Stimulated activated CD4-positive, alpha-beta T cell treated with anti-CD3 and anti-CD28 coated beads, Interleukin-4, amount 100 ng/mL, for 48 hours (primary cell): Measurements from ENCODE around the gene NT5C3B.

ENCODE experiments used
- DNase-seq, 2 donors: peaks; one replicate each; pipeline ENCODE4 v3.0.0-alpha.2; 2020; ENCODE audit warnings: low read depth in 2 of 2

Gene NT5C3B

GRCh38 chr17:41810659-41811548 is 25.1 kb downstream of the NT5C3B start:
- DNase-seq, result peak in 1 of 2 donors; percentile 22

- DNase-seq, result no peak
These were observed 29.2 kb downstream of the NT5C3B start for GRCh38 chr17:41806685-41807445.

- no peak for DNase-seq
These were observed 32.7 kb downstream of the NT5C3B start for GRCh38 chr17:41803049-41804020.

- peak; percentile 63 to 74 for DNase-seq
These were observed 34.4 kb downstream of the NT5C3B start for GRCh38 chr17:41801374-41802271.

- DNase-seq, result no peak
These were observed 35.2 kb downstream of the NT5C3B start for GRCh38 chr17:41800601-41801373.

- no peak for DNase-seq
These were observed 36.7 kb downstream of the NT5C3B start for GRCh38 chr17:41799366-41799765.

- DNase-seq, result no peak
These were observed 38.7 kb downstream of the NT5C3B start for GRCh38 chr17:41797377-41797776.

- DNase-seq, result no peak
These were observed 39.7 kb downstream of the NT5C3B start for GRCh38 chr17:41796121-41796895.

GRCh38 chr17:41794540-41794975 is 41.5 kb downstream of the NT5C3B start:
- DNase-seq, result no peak

GRCh38 chr17:41793784-41794539 is 42.1 kb downstream of the NT5C3B start:
- DNase-seq, result no peak

GRCh38 chr17:41792845-41793783 is 42.9 kb downstream of the NT5C3B start:
- DNase-seq, result no peak

- DNase-seq, result no peak
These were observed 49.0 kb downstream of the NT5C3B start for GRCh38 chr17:41787021-41787418.

- peak; percentile 89 to 93 for DNase-seq
These were observed 49.6 kb downstream of the NT5C3B start, which contains the start of gene JUP for GRCh38 chr17:41786227-41787020. JUP (minus strand) TSS chr17:41786711; CDS start chr17:41771854, 14,857 bp downstream.

- DNase-seq, result no peak
These were observed 50.2 kb downstream of the NT5C3B start for GRCh38 chr17:41785859-41786226.

GRCh38 chr17:41785091-41785858 is 50.8 kb downstream of the NT5C3B start:
- no peak for DNase-seq
